WTC11 (cell line): ENCODE results near the gene DUSP15. TPM values are rescaled to one million over a fixed set of nuclear protein-coding genes. Genes with fewer than 3 reads are reported as not detected.

Experiments used
- ATAC-seq: fragments of 200-7000 bp; cut with Tn5 transposase; 2 replicates; pipeline ENCODE4 v1.10.0; 2021; ENCODE audit warnings: mild to moderate bottlenecking, moderate library complexity
- CTCF ChIA-PET: fragments of 300-600 bp; sonication (Branson Sonifier 250); formaldehyde crosslinking; loops from one replicate; lab custom pipeline; 2021; ENCODE audit warnings: antibody characterized with exemption; lab: Charles Lee
- POLR2A ChIA-PET: fragments of 350-600 bp; sonication (Branson Sonifier 250); formaldehyde crosslinking; loops from one replicate; lab custom pipeline; 2021; ENCODE audit warnings: antibody characterized with exemption; lab: Charles Lee
- DNase-seq: peaks from one replicate; pipeline ENCODE4 v3.0.0; 2021; ENCODE audit warnings: low spot score
- H3K27ac Mint-ChIP-seq: 2 replicates; pipeline ENCODE4 v1.8.0; 2021; ENCODE audit warnings: mixed read lengths
- H3K27me3 Mint-ChIP-seq: 2 replicates; pipeline ENCODE4 v1.8.0; 2021; ENCODE audit warnings: low read depth, mild to moderate bottlenecking, moderate library complexity, mixed read lengths
- H3K36me3 Mint-ChIP-seq: 2 replicates; pipeline ENCODE4 v1.8.0; 2021; ENCODE audit warnings: mixed read lengths
- H3K4me1 Mint-ChIP-seq: 2 replicates; pipeline ENCODE4 v1.8.0; 2022; ENCODE audit warnings: mixed read lengths
- H3K4me3 Mint-ChIP-seq: 2 replicates; pipeline ENCODE4 v1.8.0; 2021; ENCODE audit warnings: mild to moderate bottlenecking, moderate library complexity, mixed read lengths
- H3K9me3 Mint-ChIP-seq: 2 replicates; pipeline ENCODE4 v1.8.0; 2021; ENCODE audit warnings: mixed read lengths
- ESRRA ChIP-seq: sonication (generic); formaldehyde crosslinking; IDR thresholded peaks from 2 replicates; pipeline ENCODE4 v1.8.1; 2022; ENCODE audit warnings: mild to moderate bottlenecking, missing genetic modification reagents, borderline replicate concordance
- FOXJ3 ChIP-seq: sonication (generic); formaldehyde crosslinking; IDR thresholded peaks from 2 replicates; pipeline ENCODE4 v1.9.0; 2021; ENCODE audit warnings: missing genetic modification reagents, mild to moderate bottlenecking, borderline replicate concordance
- FOXP1 ChIP-seq: sonication (generic); formaldehyde crosslinking; IDR thresholded peaks from 2 replicates; pipeline ENCODE4 v1.8.0; 2022; ENCODE audit warnings: missing genetic modification reagents, mild to moderate bottlenecking, moderate library complexity, borderline replicate concordance
- GRHL2 ChIP-seq: fragments of 250-450 bp; sonication (Bioruptor Pico); IDR thresholded peaks from 2 replicates; pipeline ENCODE4 v1.8.0; 2022; ENCODE audit warnings: mild to moderate bottlenecking, moderate library complexity; ENCODE audit not compliant: insufficient replicate concordance, severe bottlenecking
- GTF2I ChIP-seq: fragments of 250-450 bp; sonication (Bioruptor Pico); conservative IDR thresholded peaks from 2 replicates; pipeline ENCODE4 v1.4.0; 2021; ENCODE audit warnings: mild to moderate bottlenecking
- JUN ChIP-seq: sonication (generic); formaldehyde crosslinking; IDR thresholded peaks from 2 replicates; pipeline ENCODE4 v1.8.0; 2023; ENCODE audit warnings: mild to moderate bottlenecking, missing genetic modification reagents
- NFATC4 ChIP-seq: fragments of 250-450 bp; sonication (Bioruptor Pico); IDR thresholded peaks from 2 replicates; pipeline ENCODE4 v1.9.0; 2021; ENCODE audit warnings: mild to moderate bottlenecking
- PRRX2 ChIP-seq: fragments of 250-450 bp; sonication (Bioruptor Pico); IDR thresholded peaks from 2 replicates; pipeline ENCODE4 v1.8.0; 2021; ENCODE audit warnings: mild to moderate bottlenecking
- TP53 ChIP-seq: sonication (generic); formaldehyde crosslinking; IDR thresholded peaks from 2 replicates; pipeline ENCODE4 v1.8.1; 2023; ENCODE audit warnings: mild to moderate bottlenecking, missing genetic modification reagents
- ZNF423 ChIP-seq: fragments of 250-450 bp; sonication (Bioruptor Pico); IDR thresholded peaks from 2 replicates; pipeline ENCODE4 v2.1.2; 2022; ENCODE audit warnings: mild to moderate bottlenecking, moderate library complexity
- total RNA-seq: library from RNA; stranded (reverse); gene quantifications from 3 replicates; pipeline ENCODE4 v1.2.3, GENCODE V29; 2021
- TF ChIP-seq, protein P1 (sequence below): sonication (generic); formaldehyde crosslinking; conservative IDR thresholded peaks from 2 replicates; pipeline ENCODE4 v1.8.1; 2023; ENCODE audit warnings: mild to moderate bottlenecking, low read depth, missing genetic modification reagents, moderate library complexity
- TF ChIP-seq, protein P2 (sequence below): sonication (generic); formaldehyde crosslinking; IDR thresholded peaks from 2 replicates; pipeline ENCODE4 v1.8.1; 2023; ENCODE audit warnings: mild to moderate bottlenecking, moderate library complexity, missing genetic modification reagents
- TF ChIP-seq, protein P3 (sequence below): sonication (generic); formaldehyde crosslinking; IDR thresholded peaks from 2 replicates; pipeline ENCODE4 v1.8.1; 2023; ENCODE audit warnings: mild to moderate bottlenecking, missing genetic modification reagents, moderate library complexity
- TF ChIP-seq, protein P4 (sequence below): sonication (generic); formaldehyde crosslinking; IDR thresholded peaks from 2 replicates; pipeline ENCODE4 v1.8.1; 2022; ENCODE audit warnings: mild to moderate bottlenecking, missing genetic modification reagents, moderate library complexity, borderline replicate concordance
- TF ChIP-seq, protein P5 (sequence below): fragments of 250-450 bp; sonication (Bioruptor Pico); IDR thresholded peaks from 2 replicates; pipeline ENCODE4 v2.1.2; 2022; ENCODE audit warnings: mild to moderate bottlenecking, moderate library complexity
- TF ChIP-seq, protein P6 (sequence below): sonication (generic); formaldehyde crosslinking; IDR thresholded peaks from 2 replicates; pipeline ENCODE4 v1.8.1; 2023; ENCODE audit warnings: mild to moderate bottlenecking, missing genetic modification reagents
- TF ChIP-seq, protein P7 (sequence below): fragments of 250-450 bp; sonication (Bioruptor Pico); conservative IDR thresholded peaks from 2 replicates; pipeline ENCODE4 v1.9.0; 2021; ENCODE audit warnings: mild to moderate bottlenecking
- TF ChIP-seq, protein P8 (sequence below): sonication (generic); formaldehyde crosslinking; IDR thresholded peaks from 2 replicates; pipeline ENCODE4 v1.8.0; 2023; ENCODE audit warnings: missing genetic modification reagents, mild to moderate bottlenecking, borderline replicate concordance

The DUSP15 gene
- total RNA-seq, 1 experiment from 2014 or later = 1.7 TPM

DNA sequence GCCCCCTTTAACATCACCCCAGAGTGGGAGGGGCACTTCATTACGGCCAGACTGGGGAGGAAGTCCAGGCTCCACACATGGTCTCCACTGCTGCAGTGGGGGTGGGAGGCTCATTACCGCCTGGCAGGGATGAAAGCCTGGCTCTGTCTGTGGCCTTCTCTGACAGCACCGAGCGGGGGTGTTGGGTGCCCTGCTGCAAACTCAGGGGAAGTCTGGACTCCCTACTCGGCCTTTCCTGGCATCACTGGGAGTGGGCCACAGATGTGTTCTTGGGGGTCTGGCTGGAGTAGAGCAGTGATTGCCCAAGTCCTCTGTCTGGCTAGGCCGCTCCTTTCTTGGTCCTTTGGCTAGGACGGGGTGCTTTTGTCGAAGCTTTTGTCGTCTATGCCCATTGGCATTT, 27.2 kb upstream of the DUSP15 start (continued):
- TF ChIP-seq, protein P1, sequence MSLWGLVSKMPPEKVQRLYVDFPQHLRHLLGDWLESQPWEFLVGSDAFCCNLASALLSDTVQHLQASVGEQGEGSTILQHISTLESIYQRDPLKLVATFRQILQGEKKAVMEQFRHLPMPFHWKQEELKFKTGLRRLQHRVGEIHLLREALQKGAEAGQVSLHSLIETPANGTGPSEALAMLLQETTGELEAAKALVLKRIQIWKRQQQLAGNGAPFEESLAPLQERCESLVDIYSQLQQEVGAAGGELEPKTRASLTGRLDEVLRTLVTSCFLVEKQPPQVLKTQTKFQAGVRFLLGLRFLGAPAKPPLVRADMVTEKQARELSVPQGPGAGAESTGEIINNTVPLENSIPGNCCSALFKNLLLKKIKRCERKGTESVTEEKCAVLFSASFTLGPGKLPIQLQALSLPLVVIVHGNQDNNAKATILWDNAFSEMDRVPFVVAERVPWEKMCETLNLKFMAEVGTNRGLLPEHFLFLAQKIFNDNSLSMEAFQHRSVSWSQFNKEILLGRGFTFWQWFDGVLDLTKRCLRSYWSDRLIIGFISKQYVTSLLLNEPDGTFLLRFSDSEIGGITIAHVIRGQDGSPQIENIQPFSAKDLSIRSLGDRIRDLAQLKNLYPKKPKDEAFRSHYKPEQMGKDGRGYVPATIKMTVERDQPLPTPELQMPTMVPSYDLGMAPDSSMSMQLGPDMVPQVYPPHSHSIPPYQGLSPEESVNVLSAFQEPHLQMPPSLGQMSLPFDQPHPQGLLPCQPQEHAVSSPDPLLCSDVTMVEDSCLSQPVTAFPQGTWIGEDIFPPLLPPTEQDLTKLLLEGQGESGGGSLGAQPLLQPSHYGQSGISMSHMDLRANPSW (CRISPR knock-in tag) = no peak
- TF ChIP-seq ZNF423 (CRISPR knock-in tag) (no peak), GTF2I (CRISPR knock-in tag) (no peak), GRHL2 (no peak), FOXJ3 (CRISPR knock-in tag) (no peak)
- TF ChIP-seq, protein P2, sequence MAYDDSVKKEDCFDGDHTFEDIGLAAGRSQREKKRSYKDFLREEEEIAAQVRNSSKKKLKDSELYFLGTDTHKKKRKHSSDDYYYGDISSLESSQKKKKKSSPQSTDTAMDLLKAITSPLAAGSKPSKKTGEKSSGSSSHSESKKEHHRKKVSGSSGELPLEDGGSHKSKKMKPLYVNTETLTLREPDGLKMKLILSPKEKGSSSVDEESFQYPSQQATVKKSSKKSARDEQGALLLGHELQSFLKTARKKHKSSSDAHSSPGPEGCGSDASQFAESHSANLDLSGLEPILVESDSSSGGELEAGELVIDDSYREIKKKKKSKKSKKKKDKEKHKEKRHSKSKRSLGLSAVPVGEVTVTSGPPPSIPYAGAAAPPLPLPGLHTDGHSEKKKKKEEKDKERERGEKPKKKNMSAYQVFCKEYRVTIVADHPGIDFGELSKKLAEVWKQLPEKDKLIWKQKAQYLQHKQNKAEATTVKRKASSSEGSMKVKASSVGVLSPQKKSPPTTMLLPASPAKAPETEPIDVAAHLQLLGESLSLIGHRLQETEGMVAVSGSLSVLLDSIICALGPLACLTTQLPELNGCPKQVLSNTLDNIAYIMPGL (CRISPR knock-in tag) = no peak
- TF ChIP-seq, protein P3, sequence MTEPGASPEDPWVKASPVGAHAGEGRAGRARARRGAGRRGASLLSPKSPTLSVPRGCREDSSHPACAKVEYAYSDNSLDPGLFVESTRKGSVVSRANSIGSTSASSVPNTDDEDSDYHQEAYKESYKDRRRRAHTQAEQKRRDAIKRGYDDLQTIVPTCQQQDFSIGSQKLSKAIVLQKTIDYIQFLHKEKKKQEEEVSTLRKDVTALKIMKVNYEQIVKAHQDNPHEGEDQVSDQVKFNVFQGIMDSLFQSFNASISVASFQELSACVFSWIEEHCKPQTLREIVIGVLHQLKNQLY (CRISPR knock-in tag) = no peak
- TF ChIP-seq, protein P4, sequence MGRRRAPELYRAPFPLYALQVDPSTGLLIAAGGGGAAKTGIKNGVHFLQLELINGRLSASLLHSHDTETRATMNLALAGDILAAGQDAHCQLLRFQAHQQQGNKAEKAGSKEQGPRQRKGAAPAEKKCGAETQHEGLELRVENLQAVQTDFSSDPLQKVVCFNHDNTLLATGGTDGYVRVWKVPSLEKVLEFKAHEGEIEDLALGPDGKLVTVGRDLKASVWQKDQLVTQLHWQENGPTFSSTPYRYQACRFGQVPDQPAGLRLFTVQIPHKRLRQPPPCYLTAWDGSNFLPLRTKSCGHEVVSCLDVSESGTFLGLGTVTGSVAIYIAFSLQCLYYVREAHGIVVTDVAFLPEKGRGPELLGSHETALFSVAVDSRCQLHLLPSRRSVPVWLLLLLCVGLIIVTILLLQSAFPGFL (CRISPR knock-in tag) = no peak
- TF ChIP-seq, protein P5, sequence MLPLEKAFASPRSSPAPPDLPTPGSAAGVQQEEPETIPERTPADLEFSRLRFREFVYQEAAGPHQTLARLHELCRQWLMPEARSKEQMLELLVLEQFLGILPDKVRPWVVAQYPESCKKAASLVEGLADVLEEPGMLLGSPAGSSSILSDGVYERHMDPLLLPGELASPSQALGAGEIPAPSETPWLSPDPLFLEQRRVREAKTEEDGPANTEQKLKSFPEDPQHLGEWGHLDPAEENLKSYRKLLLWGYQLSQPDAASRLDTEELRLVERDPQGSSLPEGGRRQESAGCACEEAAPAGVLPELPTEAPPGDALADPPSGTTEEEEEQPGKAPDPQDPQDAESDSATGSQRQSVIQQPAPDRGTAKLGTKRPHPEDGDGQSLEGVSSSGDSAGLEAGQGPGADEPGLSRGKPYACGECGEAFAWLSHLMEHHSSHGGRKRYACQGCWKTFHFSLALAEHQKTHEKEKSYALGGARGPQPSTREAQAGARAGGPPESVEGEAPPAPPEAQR = no peak

DNA sequence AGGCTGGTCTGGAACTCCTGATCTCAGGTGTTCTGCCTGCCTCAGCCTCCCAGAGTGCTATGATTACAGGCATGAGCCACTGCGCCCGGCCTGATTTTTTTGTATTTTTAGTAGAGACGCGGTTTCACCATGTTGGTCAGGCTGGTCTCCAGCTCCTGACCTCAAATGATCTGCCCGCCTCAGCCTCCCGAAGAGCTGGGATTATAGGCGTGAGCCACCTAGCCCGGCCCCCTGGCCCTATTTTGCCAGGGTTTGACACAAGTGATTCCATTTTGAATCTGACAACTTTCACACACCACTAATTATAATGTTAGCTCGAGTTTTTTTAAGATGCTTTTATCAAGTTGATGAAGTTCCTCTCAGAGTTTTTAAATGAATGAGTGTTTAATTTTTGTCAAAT, 25.7 kb upstream of the DUSP15 start:
- Mint-ChIP-seq H3K27me3 (no peaks in the 10 kb centered on the region), H3K27ac (no peak overlapping the region), H3K36me3 (no peaks in the 10 kb centered on the region), H3K4me3 (no peak overlapping the region), H3K4me1 (peaks cover 5% of the 10 kb centered on the region), H3K9me3 (no peaks in the 10 kb centered on the region)
- ChIA-PET CTCF (interaction anchor here (1.9 to 2.0 kb wide), 3 partner anchors 39 to 50 kb away, joined by 4 to 9 read pairs (median 5); no protein-coding TSS in a partner anchor), POLR2A (no interaction called here)
- DNase-seq (no peak), ATAC-seq (no peak)
- TF ChIP-seq FOXJ3 (CRISPR knock-in tag) (no peak), FOXP1 (CRISPR knock-in tag) (no peak), TP53 (CRISPR knock-in tag) (no peak), JUN (CRISPR knock-in tag) (no peak), ESRRA (CRISPR knock-in tag) (no peak), PRRX2 (CRISPR knock-in tag) (no peak), NFATC4 (no peak)
- TF ChIP-seq, protein P6, sequence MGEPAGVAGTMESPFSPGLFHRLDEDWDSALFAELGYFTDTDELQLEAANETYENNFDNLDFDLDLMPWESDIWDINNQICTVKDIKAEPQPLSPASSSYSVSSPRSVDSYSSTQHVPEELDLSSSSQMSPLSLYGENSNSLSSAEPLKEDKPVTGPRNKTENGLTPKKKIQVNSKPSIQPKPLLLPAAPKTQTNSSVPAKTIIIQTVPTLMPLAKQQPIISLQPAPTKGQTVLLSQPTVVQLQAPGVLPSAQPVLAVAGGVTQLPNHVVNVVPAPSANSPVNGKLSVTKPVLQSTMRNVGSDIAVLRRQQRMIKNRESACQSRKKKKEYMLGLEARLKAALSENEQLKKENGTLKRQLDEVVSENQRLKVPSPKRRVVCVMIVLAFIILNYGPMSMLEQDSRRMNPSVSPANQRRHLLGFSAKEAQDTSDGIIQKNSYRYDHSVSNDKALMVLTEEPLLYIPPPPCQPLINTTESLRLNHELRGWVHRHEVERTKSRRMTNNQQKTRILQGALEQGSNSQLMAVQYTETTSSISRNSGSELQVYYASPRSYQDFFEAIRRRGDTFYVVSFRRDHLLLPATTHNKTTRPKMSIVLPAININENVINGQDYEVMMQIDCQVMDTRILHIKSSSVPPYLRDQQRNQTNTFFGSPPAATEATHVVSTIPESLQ (CRISPR knock-in tag) = no peak
- TF ChIP-seq, protein P7, sequence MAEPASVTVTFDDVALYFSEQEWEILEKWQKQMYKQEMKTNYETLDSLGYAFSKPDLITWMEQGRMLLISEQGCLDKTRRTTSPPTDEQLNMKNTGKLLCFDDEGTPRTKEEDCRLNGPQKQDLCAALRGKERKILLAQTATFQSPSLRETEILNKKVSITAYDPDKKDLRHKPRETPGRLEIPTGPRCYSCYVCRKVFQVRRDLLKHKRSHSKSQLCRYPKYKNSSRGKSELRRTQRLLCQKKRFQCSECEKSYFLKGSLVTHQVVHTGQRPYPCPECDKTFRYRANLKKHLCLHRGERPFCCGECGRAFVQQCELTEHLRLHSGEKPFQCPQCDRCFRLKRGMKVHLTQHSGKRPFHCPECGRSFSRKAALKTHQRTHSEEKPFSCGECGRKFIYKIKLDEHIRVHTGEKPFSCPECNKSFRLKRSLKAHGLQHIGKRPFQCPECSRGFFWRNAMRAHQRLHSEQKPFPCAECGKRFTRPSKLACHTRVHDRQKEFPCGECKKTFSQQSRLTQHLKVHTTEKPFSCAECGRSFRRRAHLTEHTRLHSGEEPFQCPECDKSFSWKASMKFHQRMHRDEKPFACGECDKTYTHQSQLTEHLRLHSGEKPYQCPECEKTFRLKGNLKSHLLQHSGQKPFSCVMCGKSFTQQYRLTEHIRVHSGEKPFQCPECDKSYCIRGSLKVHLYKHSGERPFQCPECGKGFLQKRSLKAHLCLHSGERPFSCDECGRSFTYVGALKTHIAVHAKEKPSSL = no peak
- TF ChIP-seq, protein P8, sequence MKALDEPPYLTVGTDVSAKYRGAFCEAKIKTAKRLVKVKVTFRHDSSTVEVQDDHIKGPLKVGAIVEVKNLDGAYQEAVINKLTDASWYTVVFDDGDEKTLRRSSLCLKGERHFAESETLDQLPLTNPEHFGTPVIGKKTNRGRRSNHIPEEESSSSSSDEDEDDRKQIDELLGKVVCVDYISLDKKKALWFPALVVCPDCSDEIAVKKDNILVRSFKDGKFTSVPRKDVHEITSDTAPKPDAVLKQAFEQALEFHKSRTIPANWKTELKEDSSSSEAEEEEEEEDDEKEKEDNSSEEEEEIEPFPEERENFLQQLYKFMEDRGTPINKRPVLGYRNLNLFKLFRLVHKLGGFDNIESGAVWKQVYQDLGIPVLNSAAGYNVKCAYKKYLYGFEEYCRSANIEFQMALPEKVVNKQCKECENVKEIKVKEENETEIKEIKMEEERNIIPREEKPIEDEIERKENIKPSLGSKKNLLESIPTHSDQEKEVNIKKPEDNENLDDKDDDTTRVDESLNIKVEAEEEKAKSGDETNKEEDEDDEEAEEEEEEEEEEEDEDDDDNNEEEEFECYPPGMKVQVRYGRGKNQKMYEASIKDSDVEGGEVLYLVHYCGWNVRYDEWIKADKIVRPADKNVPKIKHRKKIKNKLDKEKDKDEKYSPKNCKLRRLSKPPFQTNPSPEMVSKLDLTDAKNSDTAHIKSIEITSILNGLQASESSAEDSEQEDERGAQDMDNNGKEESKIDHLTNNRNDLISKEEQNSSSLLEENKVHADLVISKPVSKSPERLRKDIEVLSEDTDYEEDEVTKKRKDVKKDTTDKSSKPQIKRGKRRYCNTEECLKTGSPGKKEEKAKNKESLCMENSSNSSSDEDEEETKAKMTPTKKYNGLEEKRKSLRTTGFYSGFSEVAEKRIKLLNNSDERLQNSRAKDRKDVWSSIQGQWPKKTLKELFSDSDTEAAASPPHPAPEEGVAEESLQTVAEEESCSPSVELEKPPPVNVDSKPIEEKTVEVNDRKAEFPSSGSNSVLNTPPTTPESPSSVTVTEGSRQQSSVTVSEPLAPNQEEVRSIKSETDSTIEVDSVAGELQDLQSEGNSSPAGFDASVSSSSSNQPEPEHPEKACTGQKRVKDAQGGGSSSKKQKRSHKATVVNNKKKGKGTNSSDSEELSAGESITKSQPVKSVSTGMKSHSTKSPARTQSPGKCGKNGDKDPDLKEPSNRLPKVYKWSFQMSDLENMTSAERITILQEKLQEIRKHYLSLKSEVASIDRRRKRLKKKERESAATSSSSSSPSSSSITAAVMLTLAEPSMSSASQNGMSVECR = no peak
